ENCODE data around the gene REPS2. TPM values are rescaled to one million over a fixed set of nuclear protein-coding genes. Genes with fewer than 3 reads are reported as not detected.

Gene REPS2
- total RNA-seq, 2 experiments from 2014 or later = not detected

DNA sequence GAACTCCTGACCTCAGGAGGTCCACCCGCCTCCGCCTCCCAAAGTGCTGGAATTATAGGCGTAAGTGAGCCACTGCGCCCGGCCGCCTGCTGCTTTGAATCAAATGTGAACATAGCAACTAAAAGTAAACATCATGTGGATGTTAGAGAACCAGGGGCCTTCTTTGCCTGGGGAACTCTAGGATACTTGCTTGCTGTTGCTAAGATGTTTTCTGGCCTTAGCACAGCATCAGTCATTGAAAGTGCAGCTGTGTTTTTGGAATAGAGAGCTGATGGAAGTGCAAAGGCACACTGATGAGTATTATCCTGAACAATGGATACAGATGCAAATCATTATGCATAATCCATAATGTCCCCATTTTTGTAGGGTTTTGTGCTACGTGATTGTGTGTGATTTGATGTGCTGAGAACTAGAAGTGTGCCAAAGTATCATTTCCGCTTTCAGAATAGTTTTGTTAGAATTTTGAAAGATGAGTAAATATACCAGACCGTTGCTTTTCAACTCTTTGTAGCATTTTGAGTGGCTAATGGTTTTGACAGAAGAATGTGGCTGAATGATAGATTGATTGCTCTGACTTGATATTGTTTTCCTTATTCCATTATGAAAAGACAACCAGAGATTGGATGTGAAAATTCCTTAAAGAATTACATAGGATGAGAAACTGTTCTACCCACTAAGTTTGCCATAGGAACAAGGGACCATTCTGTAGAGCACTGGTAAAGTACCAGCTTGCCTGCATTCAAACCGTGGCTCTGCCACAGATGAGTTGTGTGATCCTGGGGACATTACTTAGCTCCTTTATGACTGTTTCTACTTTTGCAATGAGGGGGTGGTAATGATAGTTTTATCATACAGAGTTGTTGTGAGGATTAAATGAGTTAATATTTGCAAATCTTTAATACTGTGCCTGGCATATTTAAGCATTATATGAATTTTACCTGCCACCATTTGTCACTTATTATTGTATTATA, 74.7 kb downstream of the REPS2 start:
- Mint-ChIP-seq H3K4me3 (no peak overlapping the region), H3K27me3 (no peaks in the 10 kb centered on the region), H3K4me1 (ENCODE audit: low read depth) (no peaks in the 10 kb centered on the region), H3K9me3 (no peaks in the 10 kb centered on the region), H3K27ac (no peak overlapping the region), H3K36me3 (ENCODE audit: low read depth) (no peaks in the 10 kb centered on the region)
- ChIA-PET CTCF (no interaction called here), POLR2A (no interaction called here)
- ATAC-seq = no peak
- DNase-seq = no peak
- TF ChIP-seq, protein P1, sequence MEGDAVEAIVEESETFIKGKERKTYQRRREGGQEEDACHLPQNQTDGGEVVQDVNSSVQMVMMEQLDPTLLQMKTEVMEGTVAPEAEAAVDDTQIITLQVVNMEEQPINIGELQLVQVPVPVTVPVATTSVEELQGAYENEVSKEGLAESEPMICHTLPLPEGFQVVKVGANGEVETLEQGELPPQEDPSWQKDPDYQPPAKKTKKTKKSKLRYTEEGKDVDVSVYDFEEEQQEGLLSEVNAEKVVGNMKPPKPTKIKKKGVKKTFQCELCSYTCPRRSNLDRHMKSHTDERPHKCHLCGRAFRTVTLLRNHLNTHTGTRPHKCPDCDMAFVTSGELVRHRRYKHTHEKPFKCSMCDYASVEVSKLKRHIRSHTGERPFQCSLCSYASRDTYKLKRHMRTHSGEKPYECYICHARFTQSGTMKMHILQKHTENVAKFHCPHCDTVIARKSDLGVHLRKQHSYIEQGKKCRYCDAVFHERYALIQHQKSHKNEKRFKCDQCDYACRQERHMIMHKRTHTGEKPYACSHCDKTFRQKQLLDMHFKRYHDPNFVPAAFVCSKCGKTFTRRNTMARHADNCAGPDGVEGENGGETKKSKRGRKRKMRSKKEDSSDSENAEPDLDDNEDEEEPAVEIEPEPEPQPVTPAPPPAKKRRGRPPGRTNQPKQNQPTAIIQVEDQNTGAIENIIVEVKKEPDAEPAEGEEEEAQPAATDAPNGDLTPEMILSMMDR (IDR thresholded peaks at IDR 0.05) = no peak
- intact Hi-C loops (cut with micrococcal nuclease) = no loop called here

- TF ChIP-seq, protein P1 (IDR thresholded peaks at IDR 0.05) = no peak
- Mint-ChIP-seq H3K27ac (no peak overlapping the region), H3K4me3 (no peak overlapping the region), H3K9me3 (no peaks in the 10 kb centered on the region), H3K4me1 (ENCODE audit: low read depth) (no peaks in the 10 kb centered on the region), H3K36me3 (ENCODE audit: low read depth) (no peaks in the 10 kb centered on the region), H3K27me3 (no peaks in the 10 kb centered on the region)
- CTCF ChIA-PET = no interaction called here
- intact Hi-C loops (cut with micrococcal nuclease) = no loop called here
- POLR2A ChIA-PET = no interaction called here
- ATAC-seq (no peak), DNase-seq (no peak)
Observed at GRCh38 chrX:17021851-17022604, 75.6 kb downstream of the REPS2 start.

DNA sequence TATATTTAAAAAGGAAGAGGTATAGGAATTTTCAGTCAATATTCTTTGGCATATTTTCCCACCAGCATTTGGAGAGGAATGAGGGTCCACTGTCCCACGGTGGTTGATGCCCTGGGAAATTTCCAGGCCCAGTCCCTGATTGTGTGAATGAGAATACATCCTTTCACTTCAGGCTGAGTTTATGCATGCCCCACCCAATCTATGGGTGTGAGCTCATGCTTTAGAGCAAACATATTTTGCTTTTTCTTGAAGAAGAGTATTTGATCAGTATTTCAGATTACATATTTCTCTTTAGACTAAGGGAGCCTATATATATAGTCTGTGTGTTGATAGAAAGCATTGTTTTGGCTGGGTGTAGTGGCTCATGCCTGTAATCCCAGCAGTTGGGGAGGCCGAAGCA, 77.2 kb downstream of the REPS2 start:
- Mint-ChIP-seq H3K4me1 (ENCODE audit: low read depth) (no peaks in the 10 kb centered on the region), H3K4me3 (no peak overlapping the region), H3K9me3 (no peaks in the 10 kb centered on the region), H3K36me3 (ENCODE audit: low read depth) (no peaks in the 10 kb centered on the region), H3K27ac (no peak overlapping the region), H3K27me3 (no peaks in the 10 kb centered on the region)
- intact Hi-C loops (cut with micrococcal nuclease) = no loop called here
- TF ChIP-seq, protein P1 (IDR thresholded peaks at IDR 0.05) = no peak
- POLR2A ChIA-PET = no interaction called here
- CTCF ChIA-PET = no interaction called here
- ATAC-seq (no peak), DNase-seq (no peak)

- intact Hi-C loops (cut with micrococcal nuclease) = no loop called here
- Mint-ChIP-seq H3K4me3 (no peak overlapping the region), H3K9me3 (no peaks in the 10 kb centered on the region), H3K36me3 (ENCODE audit: low read depth) (no peaks in the 10 kb centered on the region), H3K27ac (no peak overlapping the region), H3K4me1 (ENCODE audit: low read depth) (no peaks in the 10 kb centered on the region), H3K27me3 (no peaks in the 10 kb centered on the region)
- POLR2A ChIA-PET = no interaction called here
- CTCF ChIA-PET = no interaction called here
- TF ChIP-seq, protein P1 (IDR thresholded peaks at IDR 0.05) = no peak
- no peak for DNase-seq
- ATAC-seq = no peak
Observed at GRCh38 chrX:17024886-17025285, 78.4 kb downstream of the REPS2 start.

Data from activated CD8-positive, alpha-beta T cell treated with anti-CD3 and anti-CD28 coated beads for 36 hours (primary cell).